HG02588 (cell line): ENCODE measurements around the gene IGFBP1.

Experiments
- ATAC-seq: cut with Tn5 transposase; IDR thresholded peaks from one replicate; pipeline ENCODE4 v1.9.1; 2021; ENCODE audit warnings: mild to moderate bottlenecking, moderate library complexity; ENCODE audit not compliant: unreplicated experiment

The IGFBP1 gene

DNA sequence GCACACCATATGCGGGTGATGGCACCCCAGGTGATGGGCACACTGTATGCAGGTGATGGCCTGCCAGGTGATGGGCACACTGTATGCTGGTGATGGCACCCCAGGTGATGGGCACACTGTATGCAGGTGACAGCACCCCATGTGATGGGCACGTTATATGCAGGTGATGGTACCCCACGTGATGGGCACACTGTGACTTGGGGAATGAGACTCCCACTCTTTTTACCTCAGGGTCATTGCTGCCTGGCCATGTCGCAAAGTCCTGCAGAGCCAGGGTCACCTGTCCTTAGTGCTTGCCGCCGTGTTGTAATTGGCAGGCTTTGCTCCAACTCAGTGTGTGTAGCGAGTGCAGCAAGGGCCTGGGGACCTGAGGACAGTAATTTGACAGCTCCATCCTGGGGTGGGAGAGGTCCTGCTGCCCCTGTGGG is 7.8 kb upstream of the IGFBP1 start:
- ATAC-seq = no peak

DNA sequence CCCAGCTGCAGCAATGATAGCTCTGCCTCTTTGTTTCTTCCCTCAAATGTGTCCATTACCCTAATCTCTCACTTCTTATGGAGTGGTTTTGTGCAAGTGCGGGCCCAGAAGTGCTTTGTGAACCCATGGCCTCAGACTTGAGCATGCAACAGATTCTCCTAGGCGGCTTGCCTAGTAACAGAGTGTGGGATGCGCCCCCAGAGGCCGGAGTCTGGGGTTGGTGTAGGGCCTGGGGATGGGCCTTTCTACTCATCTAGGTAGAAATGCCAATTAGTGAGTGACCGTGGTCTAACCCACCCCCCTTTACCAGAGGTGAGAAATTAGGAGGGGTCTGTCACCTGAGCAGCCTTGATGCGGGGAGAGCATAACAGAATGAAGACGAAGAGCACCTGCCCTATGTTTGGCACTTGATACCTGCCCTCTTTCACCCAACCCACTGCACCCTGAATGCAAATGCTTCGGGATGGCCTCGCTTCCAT is 7.0 kb upstream of the IGFBP1 start:
- no peak for ATAC-seq

- no peak for ATAC-seq
Observed at GRCh38 chr7:45881759-45882464, 6.4 kb upstream of the IGFBP1 start.

DNA sequence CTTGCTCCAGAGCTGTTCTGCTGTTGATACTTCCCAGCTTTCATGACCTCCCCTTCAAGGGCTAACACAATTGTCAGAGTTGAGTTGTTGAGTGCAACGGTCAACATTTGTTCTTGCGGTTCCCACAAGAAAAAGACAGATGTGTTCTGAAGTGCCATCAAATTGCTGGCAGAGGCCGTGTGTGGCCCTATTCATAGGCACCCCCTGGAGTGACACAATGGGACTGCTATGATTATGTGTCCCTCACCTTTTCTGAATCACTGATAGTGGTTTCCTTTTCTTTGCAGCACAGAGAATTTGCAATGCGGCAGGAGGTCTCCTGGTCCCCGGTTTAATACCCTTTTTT is 5.8 kb upstream of the IGFBP1 start:
- no peak for ATAC-seq

DNA sequence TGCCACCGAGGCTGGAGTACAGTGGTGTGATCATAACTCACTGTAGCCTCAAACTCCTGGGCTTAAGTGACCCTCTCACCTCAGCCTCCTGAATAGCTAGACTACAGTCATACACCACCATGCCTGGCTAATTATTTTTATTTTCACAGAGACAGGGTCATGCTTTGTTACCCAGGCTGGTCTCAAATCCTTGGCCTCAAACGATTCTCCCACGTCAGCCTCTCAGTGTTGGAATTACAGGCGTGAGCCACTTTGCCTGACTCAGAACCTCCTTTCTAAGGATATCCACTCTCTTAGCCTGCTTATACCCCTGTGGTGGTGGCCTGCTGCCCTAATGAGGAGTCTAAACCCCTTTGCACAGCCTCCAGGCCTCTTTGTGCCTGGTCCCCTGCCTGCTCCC is 4.2 kb upstream of the IGFBP1 start:
- no peak for ATAC-seq

DNA sequence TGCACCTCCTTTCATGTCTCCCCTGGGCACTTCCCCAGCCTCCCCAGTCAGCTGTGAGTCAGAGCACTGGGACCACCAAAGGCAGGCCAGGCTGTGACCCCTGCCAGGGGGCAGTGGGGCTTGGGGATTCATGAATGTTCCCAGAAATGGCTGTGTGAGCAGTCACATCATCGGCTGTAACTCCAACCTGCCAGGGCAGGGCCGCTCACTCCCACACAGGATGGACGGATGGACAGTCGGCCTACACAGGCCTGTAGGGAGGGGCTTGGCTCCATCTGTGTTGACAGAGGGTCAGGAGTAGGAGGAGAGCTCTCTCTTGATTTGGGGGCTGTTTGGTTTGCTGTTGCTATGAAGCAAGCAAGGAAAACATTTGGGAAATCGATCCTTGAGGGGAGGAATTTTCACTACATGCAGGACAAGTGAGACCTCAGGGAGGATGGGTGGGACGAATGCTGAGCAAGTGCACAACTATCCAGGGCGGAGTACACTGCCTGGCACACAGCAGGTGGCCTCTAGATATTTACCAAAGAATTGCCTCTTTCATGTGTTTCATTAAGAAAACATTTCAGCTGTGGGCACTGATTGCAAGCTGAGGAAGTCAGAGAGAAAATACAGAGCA is 2.9 kb upstream of the IGFBP1 start:
- ATAC-seq = no peak

DNA sequence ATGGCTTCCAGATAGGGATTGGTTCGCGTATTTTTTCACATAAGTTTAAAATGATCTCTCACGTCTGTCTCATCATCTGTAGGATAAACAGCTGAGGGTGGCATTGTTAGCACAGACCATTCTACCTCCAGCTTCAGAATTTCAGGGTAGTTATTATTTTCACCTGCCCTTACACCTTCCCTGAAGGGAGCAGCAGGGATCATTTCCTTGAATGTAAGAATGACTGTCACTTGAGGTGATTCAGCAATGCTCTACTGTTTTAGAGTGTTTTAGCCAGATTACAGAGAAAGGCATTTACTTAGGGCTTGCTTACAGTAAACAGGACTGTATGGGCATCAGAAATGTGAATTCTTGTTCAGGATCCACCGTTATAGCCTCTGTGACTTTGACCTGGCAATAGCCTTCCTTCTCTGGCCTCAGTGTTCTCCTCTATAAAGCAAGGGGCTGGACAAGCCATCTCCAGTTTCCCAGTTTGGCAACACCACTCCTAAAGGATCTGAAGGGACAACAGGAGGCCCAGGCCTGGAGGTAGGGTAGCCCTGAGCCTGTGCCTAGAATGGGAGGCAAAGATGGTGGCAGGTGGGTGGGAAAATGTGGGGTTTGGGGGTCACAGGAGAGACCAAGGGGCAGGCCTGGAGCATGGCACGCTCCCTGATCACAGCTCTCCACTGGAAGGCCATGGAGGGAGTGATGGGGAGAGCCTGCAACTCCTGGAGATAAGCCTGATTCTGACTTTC is 1.2 kb upstream of the IGFBP1 start:
- no peak for ATAC-seq

DNA sequence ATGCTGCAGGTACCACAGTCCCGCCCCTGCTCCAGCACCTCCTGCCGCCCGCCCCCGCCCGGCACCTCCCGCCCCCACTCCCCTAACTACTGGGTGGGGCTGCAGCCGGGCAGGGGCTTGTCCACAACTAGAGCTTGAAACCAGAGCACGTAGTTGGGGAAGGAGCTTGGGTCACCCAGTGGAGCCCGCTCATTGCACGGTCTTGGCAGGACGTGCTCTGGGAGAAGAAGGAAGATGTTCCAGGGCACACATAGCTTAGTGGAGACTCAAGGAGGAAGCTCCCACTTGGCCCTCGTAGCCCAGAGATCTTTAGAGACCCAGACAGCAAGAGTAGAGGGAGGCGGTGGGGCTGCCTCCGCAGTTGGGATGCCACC is 692 bp downstream of the IGFBP1 start:
- ATAC-seq = no peak

DNA sequence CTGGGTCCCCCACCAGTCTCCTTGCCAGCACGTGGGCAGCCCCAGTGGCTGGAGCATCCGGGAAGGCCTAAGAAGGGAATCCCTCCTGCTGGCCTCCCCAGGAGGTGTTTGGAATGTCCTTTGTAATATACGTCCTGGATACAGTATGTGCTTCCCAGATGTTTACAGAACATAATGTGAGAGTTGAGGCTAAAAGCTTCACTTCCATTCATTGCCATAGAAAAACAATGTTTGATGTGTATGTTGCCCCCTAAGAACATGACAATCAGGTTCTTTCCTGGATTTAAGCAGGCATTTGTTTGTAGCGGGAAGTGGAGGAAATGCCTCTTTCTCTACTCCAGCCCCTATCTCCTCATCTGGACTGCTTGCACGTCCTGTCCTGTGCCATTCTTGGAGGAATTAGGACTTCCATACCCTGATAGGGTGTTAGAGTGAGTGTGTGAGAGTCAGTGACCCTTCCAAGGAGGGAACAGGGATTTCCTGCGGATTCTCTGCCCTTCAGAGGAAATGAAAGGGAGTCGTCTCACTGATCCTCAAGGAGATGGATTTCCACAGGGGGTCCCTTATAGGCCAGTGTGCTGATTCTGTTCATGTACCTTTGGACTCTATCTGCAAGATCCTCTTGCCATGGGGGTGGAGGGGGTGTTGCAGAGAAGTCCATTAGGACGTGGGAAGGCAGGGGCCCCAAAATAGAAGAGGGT is 1.2 kb downstream of the IGFBP1 start:
- ATAC-seq = no peak

- no peak for ATAC-seq
Observed at GRCh38 chr7:45890125-45890901, 2.0 kb downstream of the IGFBP1 start.

GRCh38 chr7:45890902-45891461 is 2.7 kb downstream of the IGFBP1 start:
- ATAC-seq = no peak

- ATAC-seq = no peak
Observed at GRCh38 chr7:45891462-45892402, 3.4 kb downstream of the IGFBP1 start.

GRCh38 chr7:45892407-45893035 is 4.2 kb downstream of the IGFBP1 start:
- ATAC-seq = no peak

GRCh38 chr7:45893374-45893995 is 5.2 kb downstream of the IGFBP1 start:
- ATAC-seq = no peak

DNA sequence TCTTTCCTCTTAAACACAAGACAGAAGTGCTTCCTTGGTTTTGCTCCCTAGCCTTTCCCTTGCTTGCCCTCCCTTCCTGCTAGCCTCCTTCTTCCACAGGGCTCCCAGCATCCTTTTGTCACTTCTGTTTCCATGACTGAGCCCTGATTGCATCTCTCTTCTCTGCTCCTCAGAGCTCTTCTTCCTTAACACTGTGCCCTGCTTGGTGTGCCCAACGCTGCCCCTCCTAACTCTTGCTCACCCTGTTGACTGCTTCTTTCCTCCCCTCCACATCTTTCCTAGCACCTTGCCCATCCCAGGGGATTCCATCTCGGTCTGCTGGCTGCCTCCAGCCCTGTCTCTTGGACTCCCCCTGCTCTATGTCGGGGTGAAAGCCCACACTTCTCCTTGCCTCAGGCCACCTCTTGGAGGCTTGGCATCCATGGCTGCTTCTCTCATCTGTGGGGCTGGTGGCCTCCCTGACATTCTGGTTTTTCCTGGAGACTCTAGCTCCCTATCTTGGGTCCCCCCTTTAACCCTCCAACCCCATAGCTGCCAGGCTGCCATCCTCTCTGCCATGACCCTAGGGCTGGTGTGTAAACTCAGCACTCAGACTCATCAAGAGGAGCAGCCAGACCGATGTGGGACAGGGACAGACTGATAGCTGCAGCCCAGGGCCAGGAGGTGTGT is 5.8 kb downstream of the IGFBP1 start:
- no peak for ATAC-seq

- no peak for ATAC-seq
Observed at GRCh38 chr7:45894665-45895062, 6.4 kb downstream of the IGFBP1 start.

- ATAC-seq = no peak
Observed at GRCh38 chr7:45897042-45897690, 8.9 kb downstream of the IGFBP1 start.
